B cell (primary cell): ENCODE results near the gene FBXW5. TPM values are rescaled to one million over a fixed set of nuclear protein-coding genes. Genes with fewer than 3 reads are reported as not detected.

ENCODE experiments used
- ATAC-seq: fragments of 200-7000 bp; cut with Tn5 transposase; one replicate; pipeline ENCODE4 v1.10.0; 2021; ENCODE audit warnings: low read depth, mild to moderate bottlenecking, moderate number of reproducible peaks, moderate library complexity
- CTCF ChIA-PET: fragments of 350-600 bp; sonication (Branson Sonifier 250); formaldehyde crosslinking; loops from one replicate; lab custom pipeline; 2021; ENCODE audit warnings: antibody characterized with exemption, inconsistent platforms; lab: Charles Lee
- POLR2A ChIA-PET: fragments of 350-600 bp; sonication (Branson Sonifier 250); formaldehyde crosslinking; loops from one replicate; lab custom pipeline; 2021; ENCODE audit warnings: antibody characterized with exemption; lab: Charles Lee
- DNase-seq: peaks from one replicate; pipeline ENCODE4 v3.0.0; 2013
- H2AFZ ChIP-seq: 2 replicates; pipeline ENCODE4 v1.6.1; 2012; ENCODE audit warnings: mild to moderate bottlenecking, low read depth, low read length; ENCODE audit not compliant: insufficient read depth, poor library complexity, severe bottlenecking
- H3K27ac ChIP-seq, 2 donors: 1 replicate in 1 of 2; 2 replicates in 1 of 2; pipeline ENCODE4 v1.5.1; 2012 to 2013; ENCODE audit warnings: low read length in 2 of 2, mild to moderate bottlenecking in 2 of 2, moderate library complexity in 1 of 2
- H3K27me3 ChIP-seq, 4 experiments: fragments of 200-600 bp in 1 of 4; sonication (generic) in 1 of 4; replicated peaks in 1 of 4; 1 replicate in 2 of 4; 2 replicates in 2 of 4; pipeline versions ENCODE4 v1.6.1 to v1.7.0; 2013 to 2016; ENCODE audit warnings: low read length in 3 of 4, mild to moderate bottlenecking in 2 of 4, mixed read lengths in 1 of 4, moderate library complexity in 1 of 4; ENCODE audit not compliant: insufficient read depth in 4 of 4, control insufficient read depth in 3 of 4; ENCODE audit errors: control extremely low read depth in 1 of 4
- H3K36me3 ChIP-seq, 2 experiments: replicated peaks in 1 of 2; 1 replicate in 1 of 2; 2 replicates in 1 of 2; pipeline versions ENCODE4 v1.6.1 to v1.7.1; 2013; ENCODE audit warnings: low read length in 1 of 2; ENCODE audit not compliant: insufficient read depth in 2 of 2, control insufficient read depth in 1 of 2; ENCODE audit errors: control extremely low read depth in 1 of 2, extremely low read depth in 1 of 2
- H3K4me1 ChIP-seq, 2 donors: fragments of 200-600 bp in 1 of 2; sonication (generic) in 1 of 2; 1 replicate in 1 of 2; 2 replicates in 1 of 2; pipeline versions ENCODE4 v1.5.1 to v1.6.1; 2013 to 2017; ENCODE audit warnings: low read length in 2 of 2; ENCODE audit not compliant: control insufficient read depth in 2 of 2, insufficient read depth in 2 of 2
- H3K4me2 ChIP-seq: replicated peaks from 2 replicates; pipeline ENCODE3; 2012; ENCODE audit warnings: mild to moderate bottlenecking, low read depth, low read length; ENCODE audit not compliant: poor library complexity, severe bottlenecking
- H3K4me3 ChIP-seq, 5 experiments: fragments of 200-600 bp in 1 of 5; sonication (generic) in 1 of 5; 1 replicate in 3 of 5; 2 replicates in 2 of 5; pipeline versions ENCODE4 v1.5.1 to v1.7.0; 2011 to 2016; ENCODE audit warnings: low read length in 4 of 5, mild to moderate bottlenecking in 4 of 5, low read depth in 2 of 5, control low read depth in 1 of 5, moderate library complexity in 1 of 5; ENCODE audit not compliant: insufficient read depth in 1 of 5; ENCODE audit errors: control extremely low read depth in 1 of 5, extremely low read depth in 1 of 5
- H3K79me2 ChIP-seq: fragments of 200-600 bp; sonication (generic); one replicate; pipeline ENCODE4 v1.6.0; 2016; ENCODE audit warnings: low read length; ENCODE audit not compliant: control insufficient read depth, insufficient read depth
- H3K9ac ChIP-seq: fragments of 200-600 bp; sonication (generic); 2 replicates; pipeline ENCODE4 v1.6.1; 2017; ENCODE audit warnings: mild to moderate bottlenecking, low read length, moderate library complexity
- H3K9me3 ChIP-seq, 3 donors: one replicate each; pipeline versions ENCODE4 v1.6.1 to v1.7.1; 2013; ENCODE audit warnings: low read length in 2 of 3; ENCODE audit not compliant: control insufficient read depth in 2 of 3, insufficient read depth in 1 of 3; ENCODE audit errors: control extremely low read depth in 1 of 3
- H4K20me1 ChIP-seq: 2 replicates; pipeline ENCODE4 v1.6.0; 2012; ENCODE audit warnings: mild to moderate bottlenecking, low read length; ENCODE audit not compliant: insufficient read depth, control insufficient read depth, poor library complexity, severe bottlenecking
- H3K27ac Mint-ChIP-seq: one replicate; pipeline ENCODE4 v1.8.0; 2021; ENCODE audit warnings: mixed read lengths
- H3K27me3 Mint-ChIP-seq: one replicate; pipeline ENCODE4 v1.8.0; 2021; ENCODE audit warnings: mixed read lengths
- H3K4me1 Mint-ChIP-seq: one replicate; pipeline ENCODE4 v1.8.0; 2021; ENCODE audit warnings: mixed read lengths
- H3K4me3 Mint-ChIP-seq: one replicate; pipeline ENCODE4 v1.8.0; 2021; ENCODE audit warnings: mixed read lengths
- H3K9me3 Mint-ChIP-seq: one replicate; pipeline ENCODE4 v1.8.0; 2022; ENCODE audit warnings: mixed read lengths; ENCODE audit not compliant: insufficient read depth
- EZH2 ChIP-seq: IDR thresholded peaks from 2 replicates; pipeline ENCODE4 v1.6.1; 2012; ENCODE audit warnings: borderline replicate concordance, low read depth, mild to moderate bottlenecking, moderate library complexity, low read length; ENCODE audit not compliant: insufficient read depth, poor library complexity, severe bottlenecking
- WGBS: methylation state at CpG from one replicate; pipeline ENCODE4 v1.1.5; 2013; ENCODE audit warnings: missing lambda C conversion rate; ENCODE audit not compliant: insufficient coverage; 5-methylcytosine and 5-hydroxymethylcytosine counted together
- intact Hi-C: fragments of 100-400 bp; cut with micrococcal nuclease; formaldehyde crosslinking; loops from one replicate; pipeline ENCODE4 v1.10.0; 2022
- polyA plus RNA-seq: library from polyadenylated mRNA; depleted of rRNA; stranded (reverse); fragments of >200 nt; gene quantifications from 2 replicates; pipeline ENCODE4 v1.2.3, GENCODE V29; 2012
- total RNA-seq, 2 donors: library from RNA; stranded (reverse); fragments of 120-200 nt in 1 of 2; gene quantifications; 1 replicate in 1 of 2; 2 replicates in 1 of 2; pipeline versions ENCODE4 v1.2.3 to v1.2.4, GENCODE V29; 2013 to 2022
- TF ChIP-seq, protein P1 (sequence below): fragments of 200-600 bp; IDR thresholded peaks from one replicate; pipeline ENCODE4 v1.8.0; 2022; ENCODE audit warnings: antibody characterized with exemption, mild to moderate bottlenecking

FBXW5 gene
- total and polyA plus RNA-seq, 2 donors (not counting 1 experiment from before 2014, with no cell fraction given): 99.6 to 195 TPM

DNA sequence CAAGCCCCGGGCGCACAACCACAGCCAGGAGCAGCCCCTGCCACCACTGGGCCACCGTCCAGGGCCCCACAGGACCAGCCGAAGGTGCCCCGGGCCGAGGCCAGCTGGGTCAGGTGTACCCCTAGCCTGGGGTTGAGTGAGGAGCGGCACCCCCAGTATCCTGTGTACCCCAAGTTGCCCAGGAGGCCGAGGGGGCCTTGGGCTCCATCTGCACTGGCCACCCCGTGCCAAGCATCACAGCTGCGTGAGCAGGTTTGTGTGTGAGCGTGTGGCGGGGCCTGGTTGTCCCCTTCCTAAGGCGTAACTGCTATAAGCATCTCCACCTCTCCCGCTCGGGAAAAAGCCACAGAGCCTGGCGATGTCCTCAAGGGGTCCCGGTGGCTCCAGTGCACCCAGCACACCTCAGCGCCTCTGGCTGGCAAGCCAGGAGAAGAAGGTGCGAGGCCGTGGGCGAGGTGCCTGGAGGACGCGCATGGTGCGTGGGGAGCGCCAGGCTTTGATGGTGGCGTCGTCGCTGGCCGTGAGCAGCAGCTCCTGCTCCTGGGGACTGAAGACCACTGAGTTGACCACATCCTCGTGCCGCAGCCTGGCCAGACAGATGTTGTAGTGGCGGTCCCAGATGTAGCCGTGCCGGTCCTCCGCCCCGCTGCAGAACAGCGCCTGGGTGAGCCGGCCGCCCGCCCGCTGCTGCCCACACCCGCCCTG is 3.9 kb downstream of the FBXW5 start:
- Histone ChIP-seq H3K27me3 (no peaks in the 10 kb centered on the region), H3K27ac (no peak overlapping the region), H3K9me3 (no peaks in the 10 kb centered on the region), H3K79me2 (peaks cover 22% of the 10 kb centered on the region), H3K4me1 (peaks cover 6 to 18% of the 10 kb centered on the region in 2 donors), H4K20me1 (peaks cover 65% of the 10 kb centered on the region), H3K9ac (no peak overlapping the region), H3K36me3 (peaks cover 2 to 36% of the 10 kb centered on the region in 2 experiments), H3K4me2 (no peak overlapping the region), H3K4me3 (no peak overlapping the region), H2AFZ (no peak overlapping the region)
- Mint-ChIP-seq H3K4me3 (no peak overlapping the region), H3K27me3 (no peaks in the 10 kb centered on the region), H3K27ac (no peak overlapping the region), H3K4me1 (peaks cover 6% of the 10 kb centered on the region), H3K9me3 (no peaks in the 10 kb centered on the region)
- CTCF ChIA-PET: no interaction called here
- 98% methylated on average over 42 of the region's 42 CpGs for WGBS
- TF ChIP-seq, protein P1, sequence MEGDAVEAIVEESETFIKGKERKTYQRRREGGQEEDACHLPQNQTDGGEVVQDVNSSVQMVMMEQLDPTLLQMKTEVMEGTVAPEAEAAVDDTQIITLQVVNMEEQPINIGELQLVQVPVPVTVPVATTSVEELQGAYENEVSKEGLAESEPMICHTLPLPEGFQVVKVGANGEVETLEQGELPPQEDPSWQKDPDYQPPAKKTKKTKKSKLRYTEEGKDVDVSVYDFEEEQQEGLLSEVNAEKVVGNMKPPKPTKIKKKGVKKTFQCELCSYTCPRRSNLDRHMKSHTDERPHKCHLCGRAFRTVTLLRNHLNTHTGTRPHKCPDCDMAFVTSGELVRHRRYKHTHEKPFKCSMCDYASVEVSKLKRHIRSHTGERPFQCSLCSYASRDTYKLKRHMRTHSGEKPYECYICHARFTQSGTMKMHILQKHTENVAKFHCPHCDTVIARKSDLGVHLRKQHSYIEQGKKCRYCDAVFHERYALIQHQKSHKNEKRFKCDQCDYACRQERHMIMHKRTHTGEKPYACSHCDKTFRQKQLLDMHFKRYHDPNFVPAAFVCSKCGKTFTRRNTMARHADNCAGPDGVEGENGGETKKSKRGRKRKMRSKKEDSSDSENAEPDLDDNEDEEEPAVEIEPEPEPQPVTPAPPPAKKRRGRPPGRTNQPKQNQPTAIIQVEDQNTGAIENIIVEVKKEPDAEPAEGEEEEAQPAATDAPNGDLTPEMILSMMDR: no peak
- TF ChIP-seq EZH2: no peak
- intact Hi-C loops: no loop called here
- no peak for ATAC-seq
- POLR2A ChIA-PET: no interaction called here
- DNase-seq: no peak

DNA sequence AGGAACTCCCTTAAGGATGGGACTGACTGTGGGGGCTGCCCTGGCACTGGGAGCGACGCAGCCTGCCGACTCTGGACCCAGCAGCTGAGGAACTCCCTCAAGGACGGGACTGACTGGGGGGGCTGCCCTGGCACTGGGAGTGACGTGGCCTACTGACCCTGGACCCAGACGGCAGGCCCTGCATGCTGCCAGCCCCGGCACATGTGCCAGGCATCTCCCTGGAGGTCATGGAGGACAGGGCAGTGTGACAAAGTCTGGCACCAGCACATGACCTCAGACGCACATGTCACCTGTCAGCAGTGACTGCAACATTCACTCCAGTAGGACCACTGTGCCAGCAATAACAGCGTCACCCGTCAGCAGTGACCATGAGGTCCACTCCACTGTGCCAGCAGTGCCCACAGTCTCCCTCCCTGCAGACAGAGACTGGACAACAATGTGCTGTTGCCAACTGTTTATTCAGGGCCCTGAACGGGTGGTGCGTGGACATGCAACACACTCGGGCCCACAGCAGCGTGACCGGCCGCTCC is 4.5 kb downstream of the FBXW5 start:
- TF ChIP-seq, protein P1: no peak
- TF ChIP-seq EZH2: no peak
- ATAC-seq: no peak
- Histone ChIP-seq H4K20me1 (peaks cover 65% of the 10 kb centered on the region), H3K27me3 (no peaks in the 10 kb centered on the region), H3K27ac (no peak overlapping the region), H3K9ac (no peak overlapping the region), H3K36me3 (peaks cover 2 to 36% of the 10 kb centered on the region in 2 experiments), H3K79me2 (peaks cover 22% of the 10 kb centered on the region), H3K9me3 (no peaks in the 10 kb centered on the region), H3K4me2 (no peak overlapping the region), H3K4me1 (peaks cover 6 to 15% of the 10 kb centered on the region in 2 donors), H2AFZ (no peak overlapping the region), H3K4me3 (no peak overlapping the region)
- CTCF ChIA-PET: interaction anchor here (1.0 to 2.0 kb wide), 2 partner anchors 8 to 98 kb away, joined by 3 to 5 read pairs; partner anchors contain the start of gene AJM1
- Mint-ChIP-seq H3K27me3 (no peaks in the 10 kb centered on the region), H3K4me3 (no peak overlapping the region), H3K27ac (no peak overlapping the region), H3K9me3 (no peaks in the 10 kb centered on the region), H3K4me1 (peaks cover 6% of the 10 kb centered on the region)
- DNase-seq: no peak
- intact Hi-C loops: no loop called here
- WGBS: 94% methylated on average over 16 of the region's 16 CpGs
- POLR2A ChIA-PET: no interaction called here
